HG03378 (cell line): Measurements from ENCODE around the gene CCDC18.
"Not testable (repeated sequence)": the region's sequence is repeated elsewhere in the genome, so short reads cannot be mapped to it uniquely, and the experiment has no call there.

ENCODE experiments used
- ATAC-seq: cut with Tn5 transposase; IDR thresholded peaks from one replicate; pipeline ENCODE4 v1.9.1; 2021; ENCODE audit warnings: mild to moderate bottlenecking, moderate library complexity; ENCODE audit not compliant: unreplicated experiment

The CCDC18 gene

GRCh38 chr1:93180723-93181613 is at the start of gene CCDC18:
TSS of gene CCDC18 (plus strand) at chr1:93180724. CDS start at chr1:93183362, 2,638 bp downstream.
- peak; percentile 14 for ATAC-seq

GRCh38 chr1:93132638-93133037 is 47.9 kb upstream of the CCDC18 start:
- ATAC-seq: no peak

- ATAC-seq: no peak
Observed at GRCh38 chr1:93136445-93136844, 44.1 kb upstream of the CCDC18 start.

GRCh38 chr1:93137604-93138292 is 42.8 kb upstream of the CCDC18 start:
- no peak for ATAC-seq

GRCh38 chr1:93140106-93140505 is 40.4 kb upstream of the CCDC18 start:
- ATAC-seq: no peak

- no peak for ATAC-seq
Observed at GRCh38 chr1:93142161-93142560, 38.4 kb upstream of the CCDC18 start.

- ATAC-seq: peak; percentile 49
Observed at GRCh38 chr1:93143136-93143535, 37.4 kb upstream of the CCDC18 start.

GRCh38 chr1:93143769-93144168 is 36.8 kb upstream of the CCDC18 start:
- ATAC-seq: no peak

- ATAC-seq: no peak
Observed at GRCh38 chr1:93148001-93148400, 32.5 kb upstream of the CCDC18 start.

GRCh38 chr1:93150729-93151128 is 29.8 kb upstream of the CCDC18 start:
- no peak for ATAC-seq

GRCh38 chr1:93151474-93151873 is 29.1 kb upstream of the CCDC18 start:
- ATAC-seq: no peak

- no peak for ATAC-seq
Observed at GRCh38 chr1:93152835-93153234, 27.7 kb upstream of the CCDC18 start.

- ATAC-seq: no peak
Observed at GRCh38 chr1:93154898-93155297, 25.6 kb upstream of the CCDC18 start.

- ATAC-seq: no peak
Observed at GRCh38 chr1:93155335-93155734, 25.2 kb upstream of the CCDC18 start.

GRCh38 chr1:93159337-93159736 is 21.2 kb upstream of the CCDC18 start:
- no peak for ATAC-seq

GRCh38 chr1:93163314-93163713 is 17.2 kb upstream of the CCDC18 start:
- not testable (repeated sequence) for ATAC-seq

GRCh38 chr1:93164816-93165215 is 15.7 kb upstream of the CCDC18 start:
- no peak for ATAC-seq

GRCh38 chr1:93165895-93166294 is 14.6 kb upstream of the CCDC18 start:
- ATAC-seq: not testable (repeated sequence)

- ATAC-seq: no peak
Observed at GRCh38 chr1:93167006-93167405, 13.5 kb upstream of the CCDC18 start.

GRCh38 chr1:93170141-93170678 is 10.3 kb upstream of the CCDC18 start:
- not testable (repeated sequence) for ATAC-seq

- ATAC-seq: no peak
Observed at GRCh38 chr1:93171549-93172034, 8.9 kb upstream of the CCDC18 start.

- ATAC-seq: no peak
Observed at GRCh38 chr1:93172778-93173177, 7.7 kb upstream of the CCDC18 start.
